Left ventricle myocardium inferior (tissue), 1 donor: ENCODE measurements around the gene NSMF. TPM values are rescaled to one million over a fixed set of nuclear protein-coding genes. Genes with fewer than 3 reads are reported as not detected.

ENCODE experiments used
- DNase-seq: peaks from one replicate; pipeline ENCODE4 v3.0.0-alpha.2; 2020
- H3K27ac ChIP-seq: fragments of 200-600 bp; replicated peaks from 2 replicates; pipeline ENCODE4 v1.8.0; 2021
- H3K27me3 ChIP-seq: fragments of 200-600 bp; 2 replicates; pipeline ENCODE4 v1.8.0; 2021; ENCODE audit warnings: low read depth
- H3K36me3 ChIP-seq: fragments of 200-600 bp; 2 replicates; pipeline ENCODE4 v1.8.0; 2021
- H3K4me1 ChIP-seq: fragments of 200-600 bp; 2 replicates; pipeline ENCODE4 v1.8.0; 2021
- H3K4me3 ChIP-seq: fragments of 200-600 bp; 2 replicates; pipeline ENCODE4 v1.8.0; 2021; ENCODE audit warnings: mild to moderate bottlenecking, moderate library complexity
- H3K9me3 ChIP-seq: fragments of 200-600 bp; replicated peaks from 2 replicates; pipeline ENCODE4 v1.8.0; 2021
- intact Hi-C: fragments of 100-400 bp; cut with micrococcal nuclease; formaldehyde crosslinking; loops from one replicate; pipeline ENCODE4 v1.11.0; 2022
- total RNA-seq: library from RNA; stranded (reverse); fragmentation: NEBNext Ultra II Directional; extraction: Animal tissue kit (Norgen Biotek cat#: 25700); gene quantifications from one replicate; pipeline ENCODE4 v1.2.1, GENCODE V29; 2021
- TF ChIP-seq, protein P1 (sequence below): fragments of 200-600 bp; IDR thresholded peaks from 2 replicates; pipeline ENCODE4 v1.8.0; 2021; ENCODE audit warnings: antibody characterized with exemption, mild to moderate bottlenecking, borderline replicate concordance
- donor health status: DM: no; HTN: yes; CAD: no; lungs with severe emphysema.

The NSMF gene
- total RNA-seq, 1 donor from 2014 or later = 9.8 TPM

GRCh38 chr9:137441935-137442321, 17.2 kb downstream of the NSMF start:
- H3K4me3 ChIP-seq = peak overlapping the region; percentile 62
- H3K9me3 ChIP-seq = no peaks in the 10 kb centered on the region
- no peaks in the 10 kb centered on the region for H3K36me3 ChIP-seq
- TF ChIP-seq, protein P1, sequence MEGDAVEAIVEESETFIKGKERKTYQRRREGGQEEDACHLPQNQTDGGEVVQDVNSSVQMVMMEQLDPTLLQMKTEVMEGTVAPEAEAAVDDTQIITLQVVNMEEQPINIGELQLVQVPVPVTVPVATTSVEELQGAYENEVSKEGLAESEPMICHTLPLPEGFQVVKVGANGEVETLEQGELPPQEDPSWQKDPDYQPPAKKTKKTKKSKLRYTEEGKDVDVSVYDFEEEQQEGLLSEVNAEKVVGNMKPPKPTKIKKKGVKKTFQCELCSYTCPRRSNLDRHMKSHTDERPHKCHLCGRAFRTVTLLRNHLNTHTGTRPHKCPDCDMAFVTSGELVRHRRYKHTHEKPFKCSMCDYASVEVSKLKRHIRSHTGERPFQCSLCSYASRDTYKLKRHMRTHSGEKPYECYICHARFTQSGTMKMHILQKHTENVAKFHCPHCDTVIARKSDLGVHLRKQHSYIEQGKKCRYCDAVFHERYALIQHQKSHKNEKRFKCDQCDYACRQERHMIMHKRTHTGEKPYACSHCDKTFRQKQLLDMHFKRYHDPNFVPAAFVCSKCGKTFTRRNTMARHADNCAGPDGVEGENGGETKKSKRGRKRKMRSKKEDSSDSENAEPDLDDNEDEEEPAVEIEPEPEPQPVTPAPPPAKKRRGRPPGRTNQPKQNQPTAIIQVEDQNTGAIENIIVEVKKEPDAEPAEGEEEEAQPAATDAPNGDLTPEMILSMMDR = no peak
- no peak for DNase-seq
- intact Hi-C loops = no loop called here
- peaks cover 52% of the 10 kb centered on the region for H3K27me3 ChIP-seq
- no peak overlapping the region for H3K27ac ChIP-seq
- peaks cover 22% of the 10 kb centered on the region for H3K4me1 ChIP-seq

DNA sequence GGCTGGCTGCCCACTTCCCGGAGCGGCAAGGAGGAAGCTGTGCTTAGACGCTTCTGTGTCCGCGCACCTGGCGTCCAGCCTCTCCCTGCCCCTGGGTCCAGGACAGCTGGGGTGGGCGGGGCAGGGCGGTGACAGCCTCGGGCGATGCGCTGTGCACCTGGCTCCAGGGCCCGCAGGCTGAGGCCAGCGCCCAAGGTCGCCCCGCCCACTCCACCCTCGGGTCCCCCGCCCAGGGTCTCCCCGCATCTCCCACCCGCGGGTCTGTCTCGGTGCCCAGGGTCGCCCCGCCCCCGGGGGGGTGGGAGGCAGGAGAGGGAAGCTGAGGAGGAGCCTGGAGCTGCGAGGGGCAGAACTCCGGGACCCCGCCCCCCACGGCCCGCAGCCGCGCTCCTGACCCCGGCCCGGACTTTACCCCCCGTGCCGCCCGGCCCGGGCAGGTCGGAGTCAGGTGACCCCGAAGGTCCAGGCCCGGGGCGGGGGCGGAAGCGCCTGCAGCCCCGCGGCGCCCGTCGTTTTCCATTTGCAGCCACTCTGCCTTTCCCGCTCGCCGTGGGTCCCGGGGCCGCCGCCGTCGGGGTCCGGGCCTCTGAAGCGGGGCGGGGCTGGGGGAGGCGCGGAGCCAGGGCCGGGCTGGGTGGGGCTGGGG, 17.7 kb downstream of the NSMF start, which contains the start of gene ENTPD8:
Gene ENTPD8, minus strand, starts transcription at position 69 of the 646 bp plus-strand sequence. CDS start 3,072 bp downstream, outside the sequence.
- no peak for DNase-seq
- H3K27me3 ChIP-seq = peaks cover 52% of the 10 kb centered on the region
- intact Hi-C loops = no loop called here
- no peak within 1 kb of the TSS for H3K27ac ChIP-seq
- peak within 1 kb of the TSS; percentile 62 for H3K4me3 ChIP-seq
- no peaks in the 10 kb centered on the region for H3K9me3 ChIP-seq
- H3K4me1 ChIP-seq = peaks cover 22% of the 10 kb centered on the region
- TF ChIP-seq, protein P1 = no peak
- no peaks in the 10 kb centered on the region for H3K36me3 ChIP-seq

- intact Hi-C loops = no loop called here
- Histone ChIP-seq H3K4me3 (no peak overlapping the region), H3K9me3 (no peaks in the 10 kb centered on the region), H3K36me3 (no peaks in the 10 kb centered on the region), H3K27me3 (peaks cover 44% of the 10 kb centered on the region), H3K27ac (no peak overlapping the region), H3K4me1 (peaks cover 18% of the 10 kb centered on the region)
- no peak for DNase-seq
- TF ChIP-seq, protein P1 = no peak
Measured at GRCh38 chr9:137439158-137439714, 19.9 kb downstream of the NSMF start.

GRCh38 chr9:137438591-137439157, 20.5 kb downstream of the NSMF start:
- no peaks in the 10 kb centered on the region for H3K36me3 ChIP-seq
- H3K27ac ChIP-seq = no peak overlapping the region
- peaks cover 18% of the 10 kb centered on the region for H3K4me1 ChIP-seq
- TF ChIP-seq, protein P1 = no peak
- intact Hi-C loops = no loop called here
- H3K27me3 ChIP-seq = peaks cover 38% of the 10 kb centered on the region
- no peak for DNase-seq
- no peak overlapping the region for H3K4me3 ChIP-seq
- no peaks in the 10 kb centered on the region for H3K9me3 ChIP-seq

DNA sequence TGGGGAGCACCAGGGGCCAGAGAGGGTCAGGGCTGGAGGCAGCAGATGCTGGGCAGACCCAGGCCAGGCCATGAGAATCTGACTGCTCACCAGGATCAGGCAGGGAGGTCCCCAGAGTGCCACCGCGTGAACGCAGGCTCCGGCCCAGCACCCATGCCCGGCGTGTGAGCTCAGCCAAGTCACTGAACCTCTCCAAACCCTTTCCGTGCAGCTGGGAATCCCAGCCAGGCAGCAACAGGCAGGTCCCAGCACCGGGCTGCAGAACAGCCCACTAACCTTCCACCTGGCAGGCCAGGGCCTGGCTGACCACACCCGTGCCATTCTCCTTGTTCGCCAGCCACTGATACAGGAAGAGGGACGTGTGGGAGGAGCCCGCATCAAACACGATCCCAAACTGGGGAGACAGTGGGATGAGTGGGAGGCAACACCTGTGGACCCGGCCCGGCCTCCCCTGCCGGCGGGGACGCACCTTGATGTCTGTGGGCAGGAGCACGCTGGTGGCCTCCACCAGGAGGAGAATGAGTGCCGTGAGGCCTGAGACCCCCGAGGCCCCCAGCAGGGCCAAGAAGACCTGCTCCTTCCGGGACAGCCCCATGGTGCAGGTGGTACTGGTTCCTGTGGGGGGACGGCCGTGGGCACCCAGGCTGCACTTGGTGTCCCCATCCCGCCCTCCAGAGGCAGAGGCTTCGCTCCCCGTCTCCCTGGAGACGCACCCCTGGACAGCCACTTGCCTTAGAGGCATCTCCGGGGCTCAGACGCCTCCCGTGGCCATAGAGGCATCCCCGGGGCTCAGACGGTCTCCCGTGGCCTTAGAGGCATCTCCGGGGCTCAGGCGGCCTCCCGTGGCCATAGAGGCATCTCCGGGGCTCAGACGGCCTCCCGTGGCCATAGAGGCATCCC, 21.2 kb downstream of the NSMF start:
- no peak for DNase-seq
- intact Hi-C loops = no loop called here

More for the DNA sequence above, 21.2 kb downstream of the NSMF start:
- Histone ChIP-seq H3K4me3 (no peak overlapping the region), H3K9me3 (no peaks in the 10 kb centered on the region), H3K27ac (no peak overlapping the region), H3K4me1 (peaks cover 18% of the 10 kb centered on the region), H3K36me3 (no peaks in the 10 kb centered on the region), H3K27me3 (peaks cover 31% of the 10 kb centered on the region)
- TF ChIP-seq, protein P1 = no peak
